Measurements from ENCODE around the gene RSPH9. TPM values are rescaled to one million over a fixed set of nuclear protein-coding genes. Genes with fewer than 3 reads are reported as not detected.

RSPH9 gene
- total RNA-seq, 1 experiment from 2014 or later, result not detected

GRCh38 chr6:43682724-43683429 lies 38.0 kb downstream of the RSPH9 start:
- CTCF ChIA-PET, result no interaction called here
- Histone ChIP-seq H3K79me2 (ENCODE audit: low read length) (peaks cover 71% of the 10 kb centered on the region), H3K4me3 (ENCODE audit: low read length) (no peak overlapping the region), H3F3A (ENCODE audit: low read length, unreplicated experiment) (no peaks in the 10 kb centered on the region), H3K27me3 (ENCODE audit: low read length) (no peaks in the 10 kb centered on the region), H3K36me3 (ENCODE audit: low read depth, low read length) (peaks cover 32% of the 10 kb centered on the region), H3K4me2 (ENCODE audit: low read length) (no peak overlapping the region), H3K9ac (ENCODE audit: low read length) (no peak overlapping the region), H3K9me2 (replicated peaks; ENCODE audit: low read length) (no peaks in the 10 kb centered on the region), H4K20me1 (ENCODE audit: low read length) (peaks cover 12% of the 10 kb centered on the region; the same call in 1 of the 2 replicates), H2AFZ (ENCODE audit: low read length) (no peak overlapping the region), H3K9me3 (ENCODE audit: low read length) (no peaks in the 10 kb centered on the region), H3K4me1 (ENCODE audit: insufficient read depth, low read length) (peaks cover 21% of the 10 kb centered on the region), H3K27ac (ENCODE audit: low read length) (no peak overlapping the region)
- ATAC-seq (no peak), DNase-seq (no peak)
- intact Hi-C loops (cut with micrococcal nuclease), result no loop called here
- BruUV-seq (replicated peaks), result no TSS peak
- TF ChIP-seq EZH2 (IDR thresholded peaks at IDR 0.05; ENCODE audit: low read length, unreplicated experiment), result no peak
- TF ChIP-seq, protein P1, sequence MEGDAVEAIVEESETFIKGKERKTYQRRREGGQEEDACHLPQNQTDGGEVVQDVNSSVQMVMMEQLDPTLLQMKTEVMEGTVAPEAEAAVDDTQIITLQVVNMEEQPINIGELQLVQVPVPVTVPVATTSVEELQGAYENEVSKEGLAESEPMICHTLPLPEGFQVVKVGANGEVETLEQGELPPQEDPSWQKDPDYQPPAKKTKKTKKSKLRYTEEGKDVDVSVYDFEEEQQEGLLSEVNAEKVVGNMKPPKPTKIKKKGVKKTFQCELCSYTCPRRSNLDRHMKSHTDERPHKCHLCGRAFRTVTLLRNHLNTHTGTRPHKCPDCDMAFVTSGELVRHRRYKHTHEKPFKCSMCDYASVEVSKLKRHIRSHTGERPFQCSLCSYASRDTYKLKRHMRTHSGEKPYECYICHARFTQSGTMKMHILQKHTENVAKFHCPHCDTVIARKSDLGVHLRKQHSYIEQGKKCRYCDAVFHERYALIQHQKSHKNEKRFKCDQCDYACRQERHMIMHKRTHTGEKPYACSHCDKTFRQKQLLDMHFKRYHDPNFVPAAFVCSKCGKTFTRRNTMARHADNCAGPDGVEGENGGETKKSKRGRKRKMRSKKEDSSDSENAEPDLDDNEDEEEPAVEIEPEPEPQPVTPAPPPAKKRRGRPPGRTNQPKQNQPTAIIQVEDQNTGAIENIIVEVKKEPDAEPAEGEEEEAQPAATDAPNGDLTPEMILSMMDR (conservative IDR thresholded peaks at IDR 0.05; ENCODE audit: low read depth, low read length), result no peak
- TF ChIP-seq EZH2phosphoT487 (IDR thresholded peaks at IDR 0.05; ENCODE audit: borderline replicate concordance, low read length), result no peak
- POLR2A ChIA-PET (ENCODE audit: unreplicated experiment), result no interaction called here

- Histone ChIP-seq H3F3A (ENCODE audit: low read length, unreplicated experiment) (no peaks in the 10 kb centered on the region), H3K36me3 (ENCODE audit: low read depth, low read length) (peaks cover 21% of the 10 kb centered on the region), H4K20me1 (ENCODE audit: low read length) (peaks cover 12% of the 10 kb centered on the region; the same call in 1 of the 2 replicates), H3K4me3 (ENCODE audit: low read length) (no peak overlapping the region), H3K4me1 (ENCODE audit: insufficient read depth, low read length) (peaks cover 26% of the 10 kb centered on the region), H3K9me2 (replicated peaks; ENCODE audit: low read length) (no peaks in the 10 kb centered on the region), H3K4me2 (ENCODE audit: low read length) (no peak overlapping the region), H3K27ac (ENCODE audit: low read length) (no peak overlapping the region), H2AFZ (ENCODE audit: low read length) (no peak overlapping the region), H3K9me3 (ENCODE audit: low read length) (no peaks in the 10 kb centered on the region), H3K9ac (ENCODE audit: low read length) (no peak overlapping the region), H3K79me2 (ENCODE audit: low read length) (peaks cover 77% of the 10 kb centered on the region), H3K27me3 (ENCODE audit: low read length) (no peaks in the 10 kb centered on the region)
- intact Hi-C loops (cut with micrococcal nuclease), result no loop called here
- DNase-seq, result no peak
- no peak for TF ChIP-seq EZH2phosphoT487 (IDR thresholded peaks at IDR 0.05; ENCODE audit: borderline replicate concordance, low read length)
- TF ChIP-seq, protein P1 (conservative IDR thresholded peaks at IDR 0.05; ENCODE audit: low read depth, low read length), result no peak
- no peak for TF ChIP-seq EZH2 (IDR thresholded peaks at IDR 0.05; ENCODE audit: low read length, unreplicated experiment)
- ChIA-PET POLR2A (ENCODE audit: unreplicated experiment) (no interaction called here), CTCF (no interaction called here)
- no peak for ATAC-seq
- BruUV-seq (replicated peaks), result no TSS peak
Observed at GRCh38 chr6:43683708-43684455, 39.0 kb downstream of the RSPH9 start.

Data from PC-3 (cell line).